Heart left ventricle (tissue), 16 donors: ENCODE results near the gene CEP192. TPM values are rescaled to one million over a fixed set of nuclear protein-coding genes. Genes with fewer than 3 reads are reported as not detected.

Experiments used
- ATAC-seq, 4 donors: fragments of 200-7000 bp; cut with Tn5 transposase; one replicate each; pipeline ENCODE4 v1.9.1; 2020 to 2022; ENCODE audit warnings: moderate library complexity in 4 of 4, mild to moderate bottlenecking in 3 of 4, moderate number of reproducible peaks in 1 of 4
- DNase-seq, 5 donors: peaks; one replicate each; pipeline ENCODE4 v3.0.0-alpha.2; 2020
- H3K27ac ChIP-seq, 12 donors: fragments of 200-600 bp; sonication (generic) in 4 of 12; one replicate each; pipeline versions ENCODE4 v1.5.0 to v1.8.0; 2016 to 2022; ENCODE audit warnings: mild to moderate bottlenecking in 2 of 12
- H3K27me3 ChIP-seq, 9 donors: fragments of 200-600 bp; sonication (generic) in 2 of 9; one replicate each; pipeline versions ENCODE4 v1.5.1 to v1.8.0; 2016 to 2022; ENCODE audit warnings: mild to moderate bottlenecking in 3 of 9
- H3K36me3 ChIP-seq, 9 donors: fragments of 200-600 bp; sonication (generic) in 2 of 9; one replicate each; pipeline versions ENCODE4 v1.5.0 to v1.8.0; 2018 to 2022; ENCODE audit warnings: mild to moderate bottlenecking in 2 of 9
- H3K4me1 ChIP-seq, 12 donors: fragments of 200-600 bp; sonication (generic) in 4 of 12; one replicate each; pipeline versions ENCODE4 v1.5.0 to v1.8.0; 2016 to 2022; ENCODE audit warnings: mild to moderate bottlenecking in 3 of 12
- H3K4me3 ChIP-seq, 12 donors: fragments of 200-600 bp; sonication (generic) in 4 of 12; one replicate each; pipeline versions ENCODE4 v1.5.0 to v1.8.0; 2017 to 2022; ENCODE audit warnings: mild to moderate bottlenecking in 9 of 12, moderate library complexity in 4 of 12
- H3K9me3 ChIP-seq, 12 donors: fragments of 200-600 bp; sonication (generic) in 4 of 12; one replicate each; pipeline versions ENCODE4 v1.5.0 to v1.8.0; 2016 to 2022; ENCODE audit warnings: mild to moderate bottlenecking in 1 of 12
- CTCF ChIP-seq, 12 donors: fragments of 200-600 bp; sonication (generic) in 4 of 12; IDR thresholded peaks; one replicate each; pipeline versions ENCODE4 v1.5.0 to v1.8.0; 2018 to 2022; ENCODE audit warnings: antibody characterized with exemption in 12 of 12, mild to moderate bottlenecking in 5 of 12
- POLR2A ChIP-seq, 2 donors: fragments of 450-650 bp; IDR thresholded peaks; one replicate each; pipeline ENCODE4 v1.6.1; 2017; ENCODE audit warnings: antibody characterized with exemption in 2 of 2, mild to moderate bottlenecking in 2 of 2, moderate library complexity in 2 of 2
- WGBS, 4 donors: extraction: QIAGEN DNeasy Blood & Tissue Kit in 2 of 4; methylation state at CpG; one replicate each; pipeline versions ENCODE4 v1.1.5 to v1.1.7; 2013 to 2018; 5-methylcytosine and 5-hydroxymethylcytosine counted together
- intact Hi-C, 10 donors: fragments of 100-400 bp; cut with DNase I; formaldehyde crosslinking; loops; one replicate each; pipeline versions ENCODE4 v1.11.1 to v1.14.2; 2022
- polyA plus RNA-seq, 2 donors: library from polyadenylated mRNA; stranded (reverse); fragments of 200-250 nt; gene quantifications; one replicate each; pipeline ENCODE4 v1.2.3, GENCODE V29; 2013
- total RNA-seq, 9 donors: library from RNA; depleted of rRNA in 2 of 9; stranded (reverse); fragments of >200 nt in 2 of 9; fragmentation: NEBNext Ultra II Directional in 3 of 9; extraction: Animal tissue kit (Norgen Biotek cat#: 25700) in 3 of 9; gene quantifications; one replicate each; pipeline versions ENCODE4 v1.1.0 to v1.2.4, GENCODE V29; 2016 to 2023
- donor health status: ischemic (EF 13 %, LVEDD 7.1; RV severe dilation, severe dysfunction).
- donor health status: healthy with polysubstance abuse.
- donor health status: DM: no; HTN: yes; CAD: no.
- donor health status: DM: no; HTN: no; CAD: no.
- donor health status: ischemic (EF 25% LVEDD 6.9; RV normal size, moderate dysfunction).
- donor health status: ischemic (EF 25% LVEDD 5.7; RV mildly dilated, moderate dysfunction).
- donor health status: healthy.
- donor health status: DM: yes; HTN: yes; CAD: no.
- donor health status: ischemic (EF 35%, LVEDD 5.7; RV mildly dilated, moderate dysfunction).
- donor health status: nonischemic (EF 11% LVEDD 7.7; RV severe dilation, severe dysfunction).
- donor health status: DM: yes; HTN: yes; CAD: no.
- donor health status: PGD.
- donor health status: ischemic (EF 29% LVEDD 5.4; RV normal size, mild dysfunction).
- donor health status: nonischemic (EF 23%, LVEDD 6.1; RV moderate dilation, normal function).

Gene CEP192
- total and polyA plus RNA-seq, 11 donors = 5.5 to 36.3 (median 24.1) TPM

GRCh38 chr18:13138420-13139139 is 147.4 kb downstream of the CEP192 start:
- Histone ChIP-seq H3K27ac (peak overlapping the region in 8 of 12 donors; percentile 22 to 87 (median 66)), H3K27me3 (peaks cover 0 to 5% (median 0%) of the 10 kb centered on the region in 9 donors), H3K9me3 (peaks cover 0 to 9% (median 0%) of the 10 kb centered on the region in 12 donors), H3K4me1 (peaks cover 0 to 15% (median 7%) of the 10 kb centered on the region in 12 donors), H3K4me3 (peak overlapping the region in 8 of 12 donors; percentile 64 to 93 (median 76)), H3K36me3 (no peaks in the 10 kb centered on the region)
- ATAC-seq = no peak
- DNase-seq = no peak
- TF ChIP-seq POLR2A (IDR thresholded peaks at IDR 0.05) = no peak
- TF ChIP-seq CTCF (IDR thresholded peaks at IDR 0.05) = no peak
- 92 to 96% (median 94%) methylated on average over 20 to 21 of the region's 21 CpGs for WGBS, 4 donors
- intact Hi-C loops = no loop called here

- Histone ChIP-seq H3K27ac (no peak overlapping the region), H3K9me3 (peaks cover 0 to 23% (median 8%) of the 10 kb centered on the region in 12 donors), H3K4me1 (peaks cover 0 to 15% (median 7%) of the 10 kb centered on the region in 12 donors), H3K27me3 (peaks cover 0 to 5% (median 0%) of the 10 kb centered on the region in 9 donors), H3K36me3 (no peaks in the 10 kb centered on the region), H3K4me3 (no peak overlapping the region)
- TF ChIP-seq POLR2A (IDR thresholded peaks at IDR 0.05) = no peak
- TF ChIP-seq CTCF (IDR thresholded peaks at IDR 0.05) = no peak
- WGBS, 4 donors = 69 to 80% (median 77%) methylated on average over 12 of the region's 12 CpGs
- ATAC-seq = no peak
- no peak for DNase-seq
- intact Hi-C loops = no loop called here
These were observed 148.8 kb downstream of the CEP192 start for GRCh38 chr18:13139885-13140450.

GRCh38 chr18:13141209-13141608 is 150.0 kb downstream of the CEP192 start:
- peaks cover 0 to 24% (median 8%) of the 10 kb centered on the region in 12 donors for H3K9me3 ChIP-seq
- H3K4me3 ChIP-seq = no peak overlapping the region
- intact Hi-C loops = no loop called here
- peaks cover 0 to 14% (median 5%) of the 10 kb centered on the region in 12 donors for H3K4me1 ChIP-seq
- H3K36me3 ChIP-seq = no peaks in the 10 kb centered on the region
- H3K27ac ChIP-seq = no peak overlapping the region
- WGBS, 4 donors = 87 to 96% (median 91%) methylated on average over 6 of the region's 6 CpGs
- TF ChIP-seq POLR2A (IDR thresholded peaks at IDR 0.05) = no peak
- TF ChIP-seq CTCF (IDR thresholded peaks at IDR 0.05) = no peak
- no peak for DNase-seq
- no peak for ATAC-seq
- no peaks in the 10 kb centered on the region for H3K27me3 ChIP-seq

- H3K9me3 ChIP-seq = peaks cover 0 to 24% (median 8%) of the 10 kb centered on the region in 12 donors
- no peak for ATAC-seq
- H3K36me3 ChIP-seq = no peaks in the 10 kb centered on the region
- intact Hi-C loops = no loop called here
- peaks cover 0 to 7% (median 0%) of the 10 kb centered on the region in 12 donors for H3K4me1 ChIP-seq
- 81 to 89% (median 88%) methylated on average over 4 of the region's 4 CpGs for WGBS, 4 donors
- DNase-seq = no peak
- no peak for TF ChIP-seq POLR2A (IDR thresholded peaks at IDR 0.05)
- no peak for TF ChIP-seq CTCF (IDR thresholded peaks at IDR 0.05)
- H3K4me3 ChIP-seq = no peak overlapping the region
- no peak overlapping the region for H3K27ac ChIP-seq
- H3K27me3 ChIP-seq = no peaks in the 10 kb centered on the region
These were observed 154.6 kb downstream of the CEP192 start for GRCh38 chr18:13145636-13146190.
